ENCODE data around the gene TRIP11. TPM values are rescaled to one million over a fixed set of nuclear protein-coding genes. Genes with fewer than 3 reads are reported as not detected.

TRIP11 gene
- total RNA-seq, 4 donors from 2014 or later = 26.2 to 43.6 (median 40.6) TPM

DNA sequence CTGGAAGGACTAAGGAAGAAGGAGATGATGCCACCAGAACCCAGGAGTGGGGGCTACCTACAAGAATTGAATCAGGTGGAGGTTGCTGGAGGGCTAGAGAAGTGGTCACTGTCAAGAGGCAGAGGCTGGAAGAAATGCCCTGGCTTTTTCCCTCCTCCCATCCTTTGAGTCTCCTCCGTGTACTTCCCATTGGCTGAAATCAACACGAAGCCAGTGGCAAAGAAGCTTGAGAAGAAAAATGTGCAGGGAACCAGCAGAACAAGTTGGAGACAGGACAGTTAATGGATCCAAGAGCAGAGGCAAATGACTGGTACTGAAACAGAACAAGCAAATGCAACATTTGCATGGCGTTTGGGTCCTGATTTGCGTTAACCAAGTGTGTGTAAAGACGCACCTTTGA is 83.2 kb downstream of the TRIP11 start:
- TF ChIP-seq, protein P1, sequence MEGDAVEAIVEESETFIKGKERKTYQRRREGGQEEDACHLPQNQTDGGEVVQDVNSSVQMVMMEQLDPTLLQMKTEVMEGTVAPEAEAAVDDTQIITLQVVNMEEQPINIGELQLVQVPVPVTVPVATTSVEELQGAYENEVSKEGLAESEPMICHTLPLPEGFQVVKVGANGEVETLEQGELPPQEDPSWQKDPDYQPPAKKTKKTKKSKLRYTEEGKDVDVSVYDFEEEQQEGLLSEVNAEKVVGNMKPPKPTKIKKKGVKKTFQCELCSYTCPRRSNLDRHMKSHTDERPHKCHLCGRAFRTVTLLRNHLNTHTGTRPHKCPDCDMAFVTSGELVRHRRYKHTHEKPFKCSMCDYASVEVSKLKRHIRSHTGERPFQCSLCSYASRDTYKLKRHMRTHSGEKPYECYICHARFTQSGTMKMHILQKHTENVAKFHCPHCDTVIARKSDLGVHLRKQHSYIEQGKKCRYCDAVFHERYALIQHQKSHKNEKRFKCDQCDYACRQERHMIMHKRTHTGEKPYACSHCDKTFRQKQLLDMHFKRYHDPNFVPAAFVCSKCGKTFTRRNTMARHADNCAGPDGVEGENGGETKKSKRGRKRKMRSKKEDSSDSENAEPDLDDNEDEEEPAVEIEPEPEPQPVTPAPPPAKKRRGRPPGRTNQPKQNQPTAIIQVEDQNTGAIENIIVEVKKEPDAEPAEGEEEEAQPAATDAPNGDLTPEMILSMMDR (IDR thresholded peaks at IDR 0.05) = no peak
- no peak for DNase-seq (ENCODE audit: low spot score)
- no peak for ATAC-seq (ENCODE audit: low FRiP score)

DNA sequence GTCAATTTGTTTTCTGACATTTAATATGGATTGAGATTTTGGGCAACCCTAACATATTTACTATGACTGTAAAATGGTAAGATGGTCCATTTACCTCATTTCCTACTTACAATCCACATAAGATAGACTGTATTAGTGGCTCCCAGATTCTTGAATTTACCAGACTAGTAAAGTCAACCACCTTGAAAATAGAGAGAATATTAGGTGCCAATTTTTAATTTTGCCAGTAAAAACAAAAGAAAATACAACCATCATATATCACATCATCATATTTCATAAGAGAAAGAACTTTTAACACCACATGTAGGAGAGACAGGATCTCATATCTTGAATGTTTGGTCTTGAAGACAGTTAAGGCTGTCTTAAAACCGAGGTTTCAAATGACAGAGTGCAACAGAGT is 84.7 kb downstream of the TRIP11 start:
- no peak for DNase-seq (ENCODE audit: low spot score)
- ATAC-seq (ENCODE audit: low FRiP score) = no peak
- TF ChIP-seq, protein P1 (IDR thresholded peaks at IDR 0.05) = no peak

DNA sequence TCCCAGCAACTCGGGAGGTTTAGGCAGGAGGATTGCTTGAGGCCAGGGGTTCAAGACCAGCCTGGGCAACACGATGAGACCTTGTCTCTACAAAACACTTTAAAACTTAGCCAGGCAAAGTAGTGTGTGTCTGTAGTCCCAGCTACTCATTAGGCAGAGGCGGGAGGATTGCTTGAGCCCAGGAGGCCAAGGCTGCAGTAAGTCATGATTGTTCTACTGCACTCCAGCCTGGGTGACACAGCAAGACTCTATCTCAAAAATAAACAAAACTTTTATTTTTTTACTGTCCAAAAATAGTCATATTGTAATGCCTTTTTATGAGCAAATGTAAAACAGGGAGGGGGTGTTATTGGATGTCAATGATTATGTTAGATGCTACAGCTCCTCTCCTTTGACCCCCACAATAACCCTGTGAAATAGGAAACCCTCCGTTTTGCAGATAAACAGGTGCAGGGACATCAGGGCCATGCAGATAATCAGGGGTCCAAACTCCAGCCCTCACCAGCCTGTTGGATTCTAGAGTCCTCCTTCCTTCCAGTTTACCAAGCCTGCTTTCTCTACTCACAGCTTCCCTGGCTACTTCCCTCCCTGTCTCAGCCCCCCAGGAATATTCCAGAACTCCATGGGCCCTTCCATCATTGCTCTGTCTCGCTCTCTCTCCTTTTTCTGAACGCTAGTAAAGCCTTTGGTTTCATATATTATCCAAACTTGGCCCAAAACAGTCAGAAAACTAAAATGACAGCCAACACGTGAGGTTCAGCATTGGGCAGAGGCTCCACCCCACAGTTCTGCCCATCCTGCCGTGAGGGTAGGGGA is 86.5 kb downstream of the TRIP11 start:
- TF ChIP-seq, protein P1 (IDR thresholded peaks at IDR 0.05) = no peak
- ATAC-seq (ENCODE audit: low FRiP score) (no peak), DNase-seq (ENCODE audit: low spot score) (no peak)

DNA sequence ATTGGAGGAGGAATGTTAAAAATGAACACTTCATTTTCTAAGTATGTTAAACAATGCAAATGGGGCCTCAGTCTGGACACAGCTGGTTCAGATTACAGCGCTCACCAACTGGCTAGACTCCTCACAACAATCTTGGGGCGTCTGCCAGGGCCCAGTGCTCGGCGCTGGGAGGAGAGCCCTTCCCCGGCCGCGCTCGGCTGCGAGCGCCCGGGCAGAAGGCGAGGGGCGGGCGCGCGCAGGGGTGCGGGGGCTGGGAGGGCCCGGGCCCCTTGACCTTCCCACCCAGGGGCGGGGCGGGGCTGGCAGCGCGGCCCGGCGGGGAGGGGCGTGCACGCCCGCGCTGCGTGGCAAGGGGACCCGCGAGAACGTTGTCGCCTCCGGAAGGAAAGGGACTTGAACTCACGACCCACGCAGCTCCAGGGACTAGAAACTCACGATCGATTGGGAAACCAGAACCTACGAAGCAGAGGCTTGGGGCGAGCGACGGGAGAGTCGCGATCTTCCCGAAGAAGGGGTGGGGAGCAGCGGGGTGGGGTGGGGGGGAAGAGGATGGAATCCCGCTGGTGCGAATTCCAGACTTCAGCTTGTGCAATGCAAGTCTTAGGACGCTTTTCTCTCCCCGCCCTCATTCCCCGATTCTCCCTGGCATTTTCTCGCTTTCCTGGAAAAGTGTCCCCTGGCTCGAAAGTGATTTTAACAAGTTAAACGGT is 92.2 kb downstream of the TRIP11 start, which contains the start of gene FBLN5:
FBLN5 (minus strand) TSS at position 220 of the 710 bp plus-strand sequence. CDS start 465 bp downstream, outside the sequence.
- ATAC-seq (ENCODE audit: low FRiP score) (peak; percentile 83), DNase-seq (ENCODE audit: low spot score) (no peak)
- TF ChIP-seq, protein P1 (IDR thresholded peaks at IDR 0.05) = no peak

DNA sequence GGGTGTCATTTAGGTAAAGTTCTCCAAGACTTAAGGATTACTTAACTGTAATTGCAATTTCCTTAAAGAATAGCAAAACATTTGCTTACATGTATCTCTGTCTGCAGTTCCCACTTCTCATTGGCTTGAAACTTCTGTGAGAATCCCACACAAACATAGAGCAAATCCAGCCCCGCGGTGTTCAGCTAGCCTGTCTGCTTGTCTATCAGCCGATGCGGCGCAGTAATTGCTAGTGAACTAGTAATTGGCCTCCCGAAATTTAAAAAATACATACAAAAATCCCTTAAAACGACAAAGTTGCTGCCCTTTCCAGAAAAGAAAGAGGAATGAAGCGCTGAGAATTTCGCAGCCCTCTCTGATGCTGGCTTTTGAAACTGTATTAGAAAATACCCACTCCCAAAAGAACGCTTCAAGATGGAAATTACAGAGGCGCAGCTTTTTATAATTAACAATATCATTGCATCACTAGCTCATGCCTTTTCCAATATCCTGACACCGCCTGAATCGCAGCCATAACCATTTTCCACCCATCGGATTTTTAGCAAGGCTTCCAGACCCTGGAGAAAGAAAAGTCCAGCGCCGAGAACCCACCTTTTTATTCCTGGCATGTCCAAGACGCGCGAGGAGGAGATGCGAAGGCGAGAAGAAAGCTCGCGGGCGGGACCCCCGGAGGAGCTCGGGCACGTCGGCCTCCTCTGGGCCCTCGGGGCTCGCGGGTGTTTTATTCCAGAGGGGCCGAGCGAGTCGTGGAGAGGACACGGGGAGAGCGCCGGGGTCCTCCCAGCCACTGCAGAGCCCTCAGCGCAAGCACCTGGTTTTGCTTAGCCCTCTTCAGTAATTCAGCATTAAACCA is 93.0 kb downstream of the TRIP11 start:
- DNase-seq (ENCODE audit: low spot score) (no peak), ATAC-seq (ENCODE audit: low FRiP score) (peak; percentile 65)
- TF ChIP-seq, protein P1 (IDR thresholded peaks at IDR 0.05) = no peak

DNA sequence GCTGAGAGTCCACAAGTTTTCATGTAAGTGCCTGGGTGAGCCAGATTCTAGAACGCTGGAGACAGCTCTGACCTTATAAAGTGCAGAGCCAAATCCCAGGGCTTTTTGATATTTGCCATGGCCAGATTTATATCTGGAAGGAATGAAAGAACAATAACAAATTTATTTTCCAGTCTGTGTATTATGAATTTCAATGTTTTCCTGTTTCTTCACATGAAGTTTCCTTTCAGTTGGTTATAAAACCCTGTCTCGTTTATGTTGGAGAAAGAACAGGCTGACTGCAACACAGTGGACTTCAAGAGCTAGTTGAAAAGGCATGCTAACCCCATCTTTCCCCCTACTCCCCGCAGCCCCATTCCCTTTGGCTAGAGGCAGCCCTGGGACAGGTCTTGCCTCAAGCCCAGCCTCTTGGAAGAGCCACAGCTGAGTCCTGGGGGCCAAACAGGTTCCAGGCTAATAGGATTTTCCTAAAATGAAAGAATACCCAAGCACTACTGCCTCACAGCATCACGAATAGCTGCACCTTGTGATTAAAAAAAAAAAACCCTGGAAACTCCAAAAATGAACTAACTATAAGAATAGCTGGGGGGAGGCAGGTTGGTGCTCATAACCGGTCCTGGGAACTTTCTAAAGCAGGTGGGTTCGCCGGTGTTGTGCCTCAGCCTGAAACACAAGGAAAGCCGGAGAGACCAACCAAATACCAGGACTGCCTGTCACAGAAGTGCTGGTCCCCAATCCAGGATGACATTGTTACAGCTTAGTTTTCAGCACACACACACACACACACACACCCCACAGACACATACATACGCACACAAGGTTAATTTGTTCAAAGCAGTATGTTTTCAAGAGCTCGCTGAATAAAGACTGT is 93.9 kb downstream of the TRIP11 start:
- no peak for DNase-seq (ENCODE audit: low spot score)
- TF ChIP-seq, protein P1 (IDR thresholded peaks at IDR 0.05) = no peak
- no peak for ATAC-seq (ENCODE audit: low FRiP score)
